GM12865 (cell line): ENCODE data around the gene ARHGEF7.

Source experiments
- DNase-seq: peaks from one replicate; pipeline ENCODE4 v3.0.0; 2010; ENCODE audit warnings: low read depth
- H3K4me3 ChIP-seq: 2 replicates; pipeline ENCODE4 v1.5.1; 2011; ENCODE audit warnings: mild to moderate bottlenecking, low read depth, low read length, control low read depth
- CTCF ChIP-seq: IDR thresholded peaks from 2 replicates; pipeline ENCODE4 v1.5.1; 2011; ENCODE audit warnings: low read length, control low read depth, low read depth, inconsistent platforms; ENCODE audit not compliant: insufficient read depth; ENCODE audit errors: missing control alignments

Gene ARHGEF7

GRCh38 chr13:111278258-111278657 is 163.1 kb downstream of the ARHGEF7 start:
- no peak for TF ChIP-seq CTCF
- DNase-seq: no peak
- no peak overlapping the region for H3K4me3 ChIP-seq

GRCh38 chr13:111278743-111279652 is 163.9 kb downstream of the ARHGEF7 start:
- TF ChIP-seq CTCF: no peak
- no peak for DNase-seq
- H3K4me3 ChIP-seq: no peak overlapping the region

GRCh38 chr13:111280226-111280625 is 165.1 kb downstream of the ARHGEF7 start:
- TF ChIP-seq CTCF: no peak
- H3K4me3 ChIP-seq: no peak overlapping the region
- DNase-seq: no peak

- no peak overlapping the region for H3K4me3 ChIP-seq
- no peak for DNase-seq
- TF ChIP-seq CTCF: no peak
Observed at GRCh38 chr13:111280681-111281585, 165.8 kb downstream of the ARHGEF7 start.

GRCh38 chr13:111281751-111282311 is 166.7 kb downstream of the ARHGEF7 start:
- no peak for DNase-seq
- no peak overlapping the region for H3K4me3 ChIP-seq
- no peak for TF ChIP-seq CTCF

- TF ChIP-seq CTCF: no peak
- no peak overlapping the region for H3K4me3 ChIP-seq
- no peak for DNase-seq
Observed at GRCh38 chr13:111282425-111282824, 167.3 kb downstream of the ARHGEF7 start.
